ENCODE measurements around the gene NAA10.

Gene NAA10

DNA sequence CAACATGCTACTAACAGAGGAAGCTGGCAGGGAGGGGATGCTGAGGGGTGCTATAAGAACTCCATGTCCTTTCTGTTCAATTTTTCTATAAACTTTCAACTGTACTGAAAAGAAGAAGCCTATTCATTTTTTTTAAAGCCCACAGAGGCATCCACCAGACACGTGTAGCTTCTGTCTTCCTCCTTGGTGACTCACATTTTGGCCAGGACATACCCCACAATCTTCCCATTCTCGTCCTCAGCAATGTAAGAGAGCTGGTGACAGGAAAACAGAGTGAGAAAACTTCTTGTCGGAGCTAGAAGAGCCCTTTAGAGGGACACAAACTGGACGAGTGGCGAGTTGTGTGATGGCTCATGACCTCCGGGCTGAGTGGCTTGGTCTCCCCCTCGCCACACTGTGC is 1.1 kb downstream of the NAA10 start:
- Histone ChIP-seq H3K4me3 (peak overlapping the region; percentile 52 to 71 (median 68)), H3K27ac (peak overlapping the region in 15 of 21 experiments; percentile 44 to 87 (median 78))

DNA sequence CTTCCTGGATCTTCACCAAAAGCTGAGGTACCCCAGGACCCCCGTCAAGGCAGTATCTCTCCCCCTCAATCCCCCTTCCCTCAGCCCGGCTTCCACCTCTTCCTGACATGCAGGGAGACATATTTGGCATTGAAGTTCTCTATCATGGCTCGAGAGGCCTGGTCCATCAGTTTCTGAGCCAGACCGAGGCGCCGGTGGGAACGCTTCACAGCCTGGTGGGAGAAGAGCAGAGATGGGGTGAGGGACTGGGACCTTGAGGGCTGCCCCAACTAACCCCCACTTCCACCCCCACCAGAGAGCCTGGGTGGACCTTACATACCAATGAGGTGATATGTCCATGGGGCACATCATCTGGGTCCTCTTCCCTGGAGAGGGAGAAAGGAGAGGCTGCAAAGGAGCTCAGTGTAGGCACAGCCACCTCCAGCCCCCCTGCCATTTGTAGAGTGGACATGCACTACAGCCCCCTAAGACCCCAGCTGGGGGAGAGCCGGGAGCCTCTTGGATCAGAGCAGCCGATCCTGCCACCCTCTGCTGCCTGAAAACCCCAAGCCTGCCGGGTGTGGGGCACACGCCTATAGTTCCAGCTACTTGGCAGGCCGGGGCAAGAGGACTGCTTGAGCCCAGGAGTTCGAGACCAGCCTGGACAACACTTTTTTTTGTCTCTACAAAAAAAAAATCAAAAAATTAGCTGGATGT is 2.5 kb downstream of the NAA10 start:
- H3K27ac ChIP-seq, result no peak overlapping the region
- no peak overlapping the region for H3K4me3 ChIP-seq

DNA sequence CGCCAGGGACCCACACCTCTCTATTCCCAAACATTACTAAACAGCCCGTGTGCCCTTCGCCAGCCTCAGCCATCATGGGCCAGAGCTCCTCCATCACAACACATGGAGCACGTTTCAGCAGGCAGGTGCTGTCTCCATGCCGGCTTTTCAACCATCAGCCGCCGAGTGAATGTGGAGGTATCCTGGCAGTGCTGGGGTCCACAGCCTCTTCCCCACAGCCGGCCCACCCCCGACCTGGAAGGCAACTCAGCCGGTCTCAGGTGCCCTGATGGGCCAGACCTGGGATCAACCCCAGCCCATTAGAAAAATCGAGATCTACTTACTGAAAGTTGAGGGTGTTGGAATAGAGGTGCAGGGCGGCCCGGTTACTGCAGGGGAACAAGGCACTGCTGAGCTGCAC is 3.1 kb downstream of the NAA10 start:
- no peak overlapping the region for H3K27ac ChIP-seq
- H3K4me3 ChIP-seq, result no peak overlapping the region

DNA sequence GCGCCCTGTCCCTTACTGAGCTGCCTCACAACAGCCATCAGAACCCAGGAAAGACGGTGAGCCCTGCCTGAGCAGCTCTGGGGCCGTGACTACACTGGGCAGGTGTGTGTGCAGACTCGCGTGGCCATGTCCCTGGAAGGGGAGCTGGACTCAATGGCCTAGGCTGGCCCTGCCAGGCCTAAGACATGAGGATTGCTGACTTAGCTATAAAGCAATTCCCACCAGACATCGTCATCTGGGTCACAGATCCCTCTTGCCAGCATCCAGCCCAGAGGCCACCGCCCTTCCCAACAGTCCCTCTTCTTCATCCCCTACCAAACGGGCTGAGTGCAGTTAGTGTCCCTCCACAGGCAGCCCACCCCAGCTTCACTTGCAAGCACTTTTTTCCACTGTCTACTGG is 3.7 kb downstream of the NAA10 start:
- no peak overlapping the region for H3K27ac ChIP-seq
- no peak overlapping the region for H3K4me3 ChIP-seq

DNA sequence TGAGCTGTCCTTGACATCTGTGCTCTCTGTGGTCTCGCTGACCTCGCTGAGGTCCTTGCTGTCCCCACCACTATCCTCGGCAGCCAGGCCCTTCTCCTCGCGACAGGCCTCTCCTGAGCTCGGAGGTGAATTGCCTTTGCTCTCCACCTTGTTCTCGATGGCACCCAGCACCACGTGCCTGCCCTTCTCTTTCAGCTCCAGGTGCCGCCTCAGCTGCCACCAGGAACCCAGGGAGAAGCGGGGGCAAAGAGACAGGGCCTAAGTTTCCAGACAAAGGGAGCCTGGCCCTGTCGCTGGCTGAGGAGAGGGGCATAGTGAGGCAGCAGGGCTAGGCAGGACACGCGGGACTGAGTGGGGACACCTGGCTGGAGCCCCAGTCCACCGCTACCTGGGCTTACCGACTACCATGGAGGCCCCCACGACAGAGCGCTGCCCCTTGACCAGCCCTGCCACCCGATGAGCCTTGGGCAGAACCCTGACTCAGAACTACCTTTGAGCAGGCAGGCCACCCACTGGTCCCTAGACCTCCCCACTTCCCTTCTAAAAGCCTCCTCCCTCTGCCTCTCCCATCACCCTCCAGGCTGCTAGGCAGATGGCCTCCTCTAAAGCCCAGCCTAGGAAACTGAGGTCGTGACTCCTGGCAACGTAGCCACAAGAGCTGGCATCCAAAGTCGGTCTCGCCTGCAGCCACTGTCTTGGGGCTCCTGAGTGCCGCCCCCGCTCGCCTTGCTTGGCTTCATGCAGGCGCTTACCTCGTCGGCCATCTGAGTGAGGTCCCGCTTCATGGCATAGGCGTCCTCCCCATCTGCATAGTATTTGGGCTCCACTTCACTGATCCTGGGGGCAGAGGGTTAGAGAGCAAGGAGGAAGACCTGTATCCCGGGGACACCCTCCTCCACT is 4.6 kb downstream of the NAA10 start:
- Histone ChIP-seq H3K4me3 (no peak overlapping the region), H3K27ac (peak overlapping the region in 4 of 21 experiments; percentile 1 to 55 (median 32))

DNA sequence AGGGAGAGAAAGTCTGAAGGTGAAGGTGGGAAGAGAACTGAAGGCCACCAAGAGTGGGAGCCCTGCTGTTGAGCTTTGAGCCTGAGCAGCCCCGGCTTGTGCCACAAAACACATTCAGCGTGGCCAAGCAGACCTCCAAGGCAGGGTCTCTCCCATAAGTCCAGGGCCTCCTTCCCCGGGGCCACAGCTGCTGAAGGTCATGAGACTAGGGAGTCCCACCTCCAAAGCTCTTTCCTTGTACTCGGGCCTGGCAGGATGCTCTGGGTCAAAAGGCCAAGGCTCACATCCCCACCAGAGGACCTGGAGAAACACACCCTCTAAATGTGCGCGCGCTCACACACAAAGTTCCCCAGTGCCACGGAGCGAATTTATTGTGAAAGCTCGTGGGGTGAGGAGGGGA is 5.3 kb downstream of the NAA10 start:
- peak overlapping the region in 7 of 21 experiments; percentile 26 to 98 (median 55) for H3K27ac ChIP-seq

DNA sequence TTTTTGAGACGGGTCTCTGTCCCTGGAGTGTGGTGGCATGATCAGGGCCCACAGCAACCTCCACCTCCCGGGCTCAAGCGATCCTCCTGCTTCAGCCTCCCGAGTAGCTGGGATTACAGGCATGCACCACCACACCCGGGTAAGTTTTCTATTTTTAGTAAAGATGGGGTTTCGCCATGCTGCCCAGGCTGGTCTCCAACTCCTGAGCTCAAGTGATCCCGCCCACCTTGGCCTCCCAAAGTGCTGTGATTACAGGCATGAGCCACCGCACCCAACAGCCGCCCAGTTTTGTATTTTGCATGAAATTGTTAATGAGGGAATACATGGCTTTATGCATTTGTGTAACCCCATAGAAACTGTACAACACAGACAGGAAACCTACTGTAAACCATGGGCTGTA is 6.0 kb downstream of the NAA10 start:
- Histone ChIP-seq H3K27ac (peak overlapping the region in 14 of 21 experiments; percentile 21 to 98 (median 64)), H3K4me3 (peak overlapping the region in 3 of 7 experiments; percentile 5 to 51 (median 47))

More for the DNA sequence above, 5.3 kb downstream of the NAA10 start:
- H3K4me3 ChIP-seq, result no peak overlapping the region

DNA sequence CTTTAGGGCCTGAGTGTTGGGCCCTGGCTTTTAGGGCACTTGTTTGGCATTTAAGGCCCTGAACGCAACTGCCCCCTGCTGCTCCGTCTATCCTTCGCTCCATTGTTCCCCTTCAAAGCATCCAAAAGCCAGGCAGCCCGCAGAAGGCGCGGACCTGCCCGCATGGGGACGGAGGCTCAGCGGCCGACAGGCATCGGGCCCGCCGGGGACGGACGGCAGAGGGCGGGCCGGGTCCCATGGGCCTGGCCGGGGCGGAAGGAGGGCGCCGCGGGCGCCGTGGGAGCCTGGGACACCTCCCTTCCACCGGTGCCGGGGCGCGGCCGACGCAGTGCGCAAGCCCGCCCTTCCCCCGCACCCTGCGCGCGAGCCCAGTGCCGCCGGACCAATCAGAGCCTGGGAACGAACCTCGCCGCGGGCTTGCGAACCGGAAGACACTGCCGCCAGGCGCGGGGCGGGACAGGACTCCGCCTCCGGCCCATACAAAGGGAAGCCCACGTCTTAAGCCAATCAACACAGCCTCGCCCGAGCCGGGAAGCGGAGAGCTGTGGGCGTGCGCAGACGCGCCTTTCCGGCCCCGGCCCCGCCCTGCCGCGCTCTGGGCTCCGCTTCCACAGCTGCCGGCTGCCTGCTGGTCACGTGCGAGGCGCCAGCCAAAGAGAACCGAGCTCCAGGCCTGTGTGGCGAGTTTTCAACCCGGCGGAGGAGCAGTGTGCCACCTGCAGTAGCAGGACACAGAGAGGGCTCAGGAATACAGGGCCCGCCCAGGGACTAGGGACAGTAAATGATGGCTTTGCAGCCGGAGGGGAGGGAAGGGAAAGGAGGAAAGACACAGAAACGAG is 6.7 kb downstream of the NAA10 start:
- peak overlapping the region; percentile 70 to 99 (median 94) for H3K27ac ChIP-seq
- peak overlapping the region; percentile 37 to 56 (median 47) for H3K4me3 ChIP-seq

DNA sequence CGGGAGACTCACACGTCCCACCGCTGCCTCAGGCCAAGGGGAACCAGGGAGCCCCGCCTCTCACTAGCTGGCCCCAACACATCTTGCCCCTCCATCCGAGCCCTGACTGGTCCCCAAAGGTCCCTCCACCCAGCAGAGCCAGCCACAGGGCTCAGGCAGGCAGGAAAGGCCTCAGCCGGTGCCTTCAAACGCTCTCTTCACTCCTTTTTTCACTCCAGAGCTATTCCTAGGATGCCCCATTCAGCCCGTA is 7.2 kb downstream of the NAA10 start:
- Histone ChIP-seq H3K4me3 (peak overlapping the region; percentile 37 to 56 (median 47)), H3K27ac (peak overlapping the region; percentile 70 to 99 (median 94))

DNA sequence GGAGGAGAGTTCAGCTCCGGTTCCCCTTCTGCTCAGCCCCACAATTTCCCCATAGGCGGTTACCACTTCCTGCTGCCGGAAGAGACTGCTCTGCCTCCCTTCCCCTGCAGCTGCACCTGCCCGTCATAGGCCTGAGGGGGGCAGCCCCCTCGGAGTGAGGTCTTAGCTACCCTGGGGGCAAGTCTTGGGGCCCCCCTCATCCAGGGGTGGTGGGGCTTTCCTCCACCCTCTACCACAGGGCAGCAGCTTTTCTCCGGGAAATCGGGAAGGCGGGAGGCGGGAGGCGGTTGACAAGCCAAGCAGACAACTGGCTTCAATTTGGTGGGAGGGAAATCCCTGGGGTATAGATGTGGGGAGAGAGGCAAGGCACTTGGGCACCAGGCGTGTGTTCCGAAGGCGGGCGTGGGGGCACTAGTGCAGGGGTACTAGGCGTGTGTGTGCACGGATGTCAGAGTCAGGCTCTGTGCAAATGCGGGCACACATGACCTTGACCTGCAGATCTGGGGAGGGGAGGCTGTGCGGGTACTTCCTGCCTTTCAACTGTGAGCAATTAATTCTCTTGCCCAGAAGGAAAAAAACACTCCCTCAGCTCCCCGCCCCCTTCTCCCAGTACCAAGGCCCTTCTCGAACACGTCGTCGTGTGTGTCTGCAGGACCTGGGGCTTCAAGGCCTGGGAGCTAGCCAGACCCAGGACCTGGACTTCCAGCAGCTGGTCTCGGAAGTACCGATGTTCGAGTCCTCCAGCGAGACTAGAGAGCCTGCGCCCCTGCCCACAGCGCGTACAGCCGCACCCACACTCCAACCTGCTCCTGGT is 7.8 kb downstream of the NAA10 start:
- peak overlapping the region; percentile 37 to 56 (median 47) for H3K4me3 ChIP-seq
- H3K27ac ChIP-seq, result peak overlapping the region; percentile 70 to 99 (median 94)

DNA sequence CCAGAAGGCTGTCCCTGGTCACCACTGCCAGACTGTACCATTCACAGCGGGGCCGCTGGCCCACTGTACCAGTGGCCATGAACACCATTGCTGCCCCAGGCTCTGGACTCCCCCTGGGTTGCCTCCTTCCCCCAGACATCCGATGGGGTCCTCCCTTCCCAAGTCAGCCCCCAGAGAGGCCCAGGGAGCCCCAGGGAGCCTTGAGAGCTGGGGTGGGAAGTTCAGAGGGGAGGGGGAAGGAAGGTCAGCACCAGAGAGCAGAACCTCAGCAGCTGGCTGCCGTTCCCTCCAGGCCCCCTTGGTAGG is 8.3 kb downstream of the NAA10 start:
- H3K4me3 ChIP-seq, result peak overlapping the region; percentile 17 to 51 (median 39)
- peak overlapping the region; percentile 31 to 99 (median 94) for H3K27ac ChIP-seq

DNA sequence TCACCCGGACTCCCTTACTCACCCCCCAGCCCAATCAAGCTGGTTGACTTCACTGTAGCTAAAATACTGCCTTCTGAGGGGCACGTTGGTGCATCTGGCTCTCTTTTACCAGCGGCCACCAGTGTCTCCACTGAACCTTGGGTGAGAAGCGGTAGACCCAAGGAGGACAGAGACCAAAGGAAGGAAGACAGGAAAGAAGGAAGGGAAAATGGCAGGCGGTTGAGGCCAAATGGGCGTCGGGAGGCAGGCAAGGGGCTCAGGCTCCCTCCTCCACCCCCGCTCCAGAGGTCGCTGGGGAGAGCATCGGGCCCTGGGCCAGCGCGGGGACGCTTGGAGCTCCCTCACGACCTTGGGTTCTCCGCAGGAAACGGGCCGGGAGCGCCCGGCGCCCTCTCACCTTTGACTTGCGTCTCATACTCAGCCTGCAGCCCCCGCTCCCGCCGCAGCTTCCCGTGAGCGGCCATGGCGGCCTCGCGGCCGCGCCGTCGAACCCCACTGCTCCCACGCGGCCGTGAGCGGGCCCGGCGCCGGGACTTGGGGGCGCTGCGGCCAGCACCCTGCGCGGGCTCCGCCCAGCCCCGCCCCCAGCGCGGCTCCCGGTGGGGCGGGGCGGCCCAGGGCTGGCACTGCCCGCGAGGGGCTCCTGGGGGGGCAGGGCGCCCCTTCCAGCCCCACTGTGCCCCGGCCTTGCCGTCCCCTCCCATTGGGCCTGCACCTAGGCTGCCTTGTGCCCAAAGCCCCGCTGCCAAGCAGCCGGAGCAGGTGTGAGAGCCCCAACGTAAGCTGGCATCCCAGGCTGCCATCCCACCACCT is 8.9 kb downstream of the NAA10 start, which contains the start of gene ARHGAP4:
Gene ARHGAP4 (minus strand): TSS at position 526 of the 813 bp plus-strand sequence. CDS start 62 bp downstream, at position 464.
- peak within 1 kb of the TSS; percentile 31 to 51 (median 44) for H3K4me3 ChIP-seq

DNA sequence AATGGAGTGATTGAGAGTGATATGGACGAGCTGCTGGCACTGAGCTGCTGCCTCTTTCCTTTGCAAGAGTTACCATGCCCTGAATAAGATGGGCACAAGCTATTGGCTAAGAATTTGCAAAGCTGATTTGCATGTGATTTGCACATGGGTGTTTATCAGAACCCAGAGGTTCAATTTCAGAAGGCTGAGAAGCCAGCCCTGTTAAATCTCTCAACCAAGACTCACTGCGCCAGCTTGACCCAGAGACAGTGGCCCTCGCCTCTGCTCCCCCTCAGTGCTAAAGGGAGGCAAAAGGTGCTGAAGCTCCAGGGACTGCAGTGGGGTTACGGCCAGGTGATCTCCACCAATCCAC is 9.5 kb downstream of the NAA10 start:
- peak overlapping the region in 15 of 21 experiments; percentile 54 to 99 (median 95) for H3K27ac ChIP-seq
- peak overlapping the region; percentile 21 to 51 (median 39) for H3K4me3 ChIP-seq

More for the DNA sequence above, 8.9 kb downstream of the NAA10 start, which contains the start of gene ARHGAP4:
- peak within 1 kb of the TSS; percentile 31 to 99 (median 94) for H3K27ac ChIP-seq

DNA sequence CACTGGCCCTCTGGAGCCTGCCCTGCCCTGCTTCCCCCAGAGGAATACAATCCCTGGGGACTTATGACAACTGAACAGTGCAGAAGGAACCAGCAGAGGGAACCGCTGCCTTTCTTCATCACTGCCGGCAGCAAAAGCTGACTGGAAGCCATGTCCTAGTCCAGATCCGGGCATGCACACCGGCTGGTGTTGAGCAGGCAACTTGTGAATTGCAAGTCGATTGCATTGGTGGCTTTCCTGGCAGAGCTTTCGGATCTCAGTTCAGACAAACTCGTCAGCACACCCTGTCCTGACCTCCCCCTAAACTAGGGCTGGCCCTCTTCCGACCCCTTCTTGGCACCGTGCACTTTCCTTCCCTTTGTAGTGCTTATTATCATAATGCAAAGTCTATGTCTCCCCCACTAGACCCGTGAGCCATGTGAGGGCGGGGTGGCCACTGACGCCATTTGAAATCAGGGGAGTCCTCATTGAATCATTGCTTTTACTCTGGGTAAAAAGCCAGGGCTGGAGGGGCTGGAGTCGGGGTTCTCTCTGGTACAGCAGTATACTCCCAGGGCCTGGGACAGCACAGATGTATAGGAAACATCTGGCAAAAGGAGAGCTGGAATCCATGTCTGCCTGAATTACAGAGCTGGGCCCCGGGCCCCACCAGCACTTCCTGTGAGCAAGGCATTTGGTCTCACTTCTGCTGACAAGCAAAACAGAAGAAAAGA is 10.5 kb downstream of the NAA10 start:
- Histone ChIP-seq H3K27ac (peak overlapping the region in 15 of 21 experiments; percentile 11 to 99 (median 81)), H3K4me3 (peak overlapping the region in 5 of 7 experiments; percentile 3 to 51 (median 13))

DNA sequence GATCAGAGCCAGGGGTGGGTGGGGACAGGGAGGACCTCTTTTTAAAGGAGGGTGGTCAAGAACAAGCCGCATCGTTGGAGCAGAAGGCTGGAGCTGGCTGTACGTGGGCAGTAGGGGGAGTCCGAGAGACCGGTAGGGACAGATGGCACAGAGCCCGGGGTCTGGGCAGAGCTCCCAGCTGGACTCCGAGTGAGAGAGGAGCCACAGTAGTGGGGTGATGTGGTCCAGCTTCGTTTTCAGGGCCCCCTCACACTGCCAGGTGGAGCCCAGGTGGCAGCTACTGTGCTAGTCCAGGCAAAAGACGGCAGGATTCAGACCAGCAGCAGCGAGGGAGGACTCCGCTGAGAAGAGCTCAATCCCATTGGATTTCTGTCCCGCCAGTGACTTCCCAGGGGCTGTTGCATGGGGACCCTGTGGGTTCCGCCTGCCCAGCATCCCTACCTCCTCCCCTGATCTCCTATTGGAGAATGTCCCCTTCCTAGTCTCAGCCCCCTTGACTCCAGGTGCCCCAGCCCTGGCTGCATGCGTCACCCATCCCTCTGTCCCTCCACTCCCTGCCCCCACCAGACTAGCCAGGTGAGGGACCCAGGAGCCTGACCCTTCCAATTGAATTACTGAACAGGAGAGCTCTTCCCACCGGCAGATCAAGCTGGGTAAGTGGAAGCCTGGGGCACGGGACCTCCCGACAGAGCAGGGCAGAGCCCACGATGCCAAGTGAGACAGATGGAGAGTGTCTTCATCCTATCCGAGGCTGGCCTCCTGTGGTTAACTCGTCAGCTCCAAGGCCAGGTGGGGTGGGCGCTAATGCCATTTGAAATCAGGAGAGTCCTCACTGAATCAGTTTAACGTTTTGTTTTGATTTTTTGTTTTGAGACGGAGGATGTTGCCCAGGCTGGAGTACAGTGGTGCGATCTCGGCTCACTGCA is 11.6 kb downstream of the NAA10 start:
- Histone ChIP-seq H3K4me3 (peak overlapping the region in 1 of 7 experiments; percentile 9), H3K27ac (peak overlapping the region in 8 of 21 experiments; percentile 12 to 97 (median 66))
